HCEC 1CT (cell line): ENCODE results near the gene ABLIM3.
"Not testable (repeated sequence)": the region's sequence is repeated elsewhere in the genome, so short reads cannot be mapped to it uniquely, and the experiment has no call there.

Experiments used
- DNase-seq: peaks from one replicate; pipeline ENCODE4 v3.0.0-alpha.2; 2017

ABLIM3 gene

GRCh38 chr5:149262315-149262714 is 121.0 kb downstream of the ABLIM3 start:
- DNase-seq = no peak

GRCh38 chr5:149264439-149265067 is 123.3 kb downstream of the ABLIM3 start:
- no peak for DNase-seq

GRCh38 chr5:149265068-149265465 is 123.8 kb downstream of the ABLIM3 start:
- DNase-seq = no peak

- DNase-seq = peak; percentile 79
Observed at GRCh38 chr5:149265597-149265996, 124.3 kb downstream of the ABLIM3 start.

GRCh38 chr5:149267241-149267973 is 126.1 kb downstream of the ABLIM3 start:
- DNase-seq = no peak

GRCh38 chr5:149268928-149269557 is 127.8 kb downstream of the ABLIM3 start:
- peak; percentile 62 for DNase-seq

GRCh38 chr5:149271195-149271715 is 130.0 kb downstream of the ABLIM3 start:
- no peak for DNase-seq

GRCh38 chr5:149271716-149272563 is 130.6 kb downstream of the ABLIM3 start, which contains the start of gene AFAP1L1:
Gene AFAP1L1 (plus strand): TSS chr5:149271859. CDS start chr5:149271969, 110 bp downstream.
- DNase-seq = peak; percentile 51

- DNase-seq = not testable (repeated sequence)
Observed at GRCh38 chr5:149272781-149273180, 131.5 kb downstream of the ABLIM3 start.

GRCh38 chr5:149273237-149273636 is 131.9 kb downstream of the ABLIM3 start:
- DNase-seq = no peak

- no peak for DNase-seq
Observed at GRCh38 chr5:149273950-149274349, 132.7 kb downstream of the ABLIM3 start.

- DNase-seq = no peak
Observed at GRCh38 chr5:149274939-149275338, 133.6 kb downstream of the ABLIM3 start.

GRCh38 chr5:149277801-149278200 is 136.5 kb downstream of the ABLIM3 start:
- DNase-seq = no peak

- DNase-seq = no peak
Observed at GRCh38 chr5:149278451-149279210, 137.3 kb downstream of the ABLIM3 start.

GRCh38 chr5:149279661-149280060 is 138.4 kb downstream of the ABLIM3 start:
- DNase-seq = no peak

GRCh38 chr5:149280124-149280523 is 138.8 kb downstream of the ABLIM3 start:
- DNase-seq = no peak

GRCh38 chr5:149280802-149281201 is 139.5 kb downstream of the ABLIM3 start:
- no peak for DNase-seq

GRCh38 chr5:149282027-149282965 is 141.0 kb downstream of the ABLIM3 start:
- no peak for DNase-seq

- DNase-seq = no peak
Observed at GRCh38 chr5:149282966-149283332, 141.7 kb downstream of the ABLIM3 start.

- DNase-seq = no peak
Observed at GRCh38 chr5:149283626-149284480, 142.6 kb downstream of the ABLIM3 start.
